K562 treated with DMSO at 1 percent for 48 hours (cell line): ENCODE results near the gene NOC2L. TPM values are rescaled to one million over a fixed set of nuclear protein-coding genes. Genes with fewer than 3 reads are reported as not detected.

Source experiments
- total RNA-seq: library from RNA; unstranded; fragments of 300-600 nt; gene quantifications from 2 replicates; pipeline ENCODE4 v1.2.3, GENCODE V29; 2022; ENCODE audit warnings: low replicate concordance; ENCODE audit errors: extremely low read depth

NOC2L gene
- not detected in 2 replicates for total RNA-seq

DNA sequence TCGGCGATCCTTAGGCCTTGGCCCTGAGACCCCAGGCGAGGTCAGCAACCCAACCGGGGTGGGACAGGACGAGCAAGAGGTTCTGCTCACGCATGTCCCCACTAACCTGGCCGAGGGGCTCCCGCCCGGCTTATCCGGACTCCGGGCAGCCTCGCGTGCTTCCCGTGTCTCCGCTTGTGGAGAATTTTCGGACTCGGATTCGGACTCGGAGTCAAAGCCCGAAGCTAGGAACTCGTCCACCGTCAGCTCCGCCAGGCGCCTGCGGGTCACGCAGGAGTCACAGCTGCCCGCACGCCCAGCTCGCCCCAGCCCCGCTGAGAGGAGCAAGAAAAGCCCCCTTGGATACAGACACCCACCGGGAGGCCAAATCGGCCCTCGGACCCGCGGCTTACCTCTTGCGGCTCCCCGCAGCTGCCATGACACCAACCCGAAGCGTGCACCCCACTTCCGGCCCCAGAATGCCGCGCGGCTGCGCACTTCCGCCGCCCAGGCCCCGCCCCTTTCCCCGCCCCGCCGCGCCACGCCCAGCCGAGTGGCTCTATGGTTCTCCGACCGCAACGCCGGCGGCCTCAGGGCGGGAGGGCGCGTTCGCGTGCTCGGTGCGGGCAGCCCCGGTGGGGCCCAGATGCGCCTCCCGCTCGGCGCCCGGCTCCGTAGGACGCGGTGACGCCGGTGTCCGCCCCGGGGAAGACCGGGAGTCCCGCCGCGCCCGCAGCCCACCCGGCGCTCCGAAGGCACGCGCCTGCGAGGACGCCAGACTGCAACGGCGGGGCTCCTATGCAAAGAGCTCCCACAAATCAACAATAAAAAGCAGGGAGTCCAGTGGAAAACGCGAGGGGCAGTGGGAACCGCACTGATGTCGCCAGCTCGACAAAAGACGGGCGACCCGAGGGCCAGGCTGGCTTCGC lies at the start of gene NOC2L:
TSS of gene NOC2L (minus strand) at position 434 of the 908 bp plus-strand sequence. CDS start at position 418, 16 bp downstream.

DNA sequence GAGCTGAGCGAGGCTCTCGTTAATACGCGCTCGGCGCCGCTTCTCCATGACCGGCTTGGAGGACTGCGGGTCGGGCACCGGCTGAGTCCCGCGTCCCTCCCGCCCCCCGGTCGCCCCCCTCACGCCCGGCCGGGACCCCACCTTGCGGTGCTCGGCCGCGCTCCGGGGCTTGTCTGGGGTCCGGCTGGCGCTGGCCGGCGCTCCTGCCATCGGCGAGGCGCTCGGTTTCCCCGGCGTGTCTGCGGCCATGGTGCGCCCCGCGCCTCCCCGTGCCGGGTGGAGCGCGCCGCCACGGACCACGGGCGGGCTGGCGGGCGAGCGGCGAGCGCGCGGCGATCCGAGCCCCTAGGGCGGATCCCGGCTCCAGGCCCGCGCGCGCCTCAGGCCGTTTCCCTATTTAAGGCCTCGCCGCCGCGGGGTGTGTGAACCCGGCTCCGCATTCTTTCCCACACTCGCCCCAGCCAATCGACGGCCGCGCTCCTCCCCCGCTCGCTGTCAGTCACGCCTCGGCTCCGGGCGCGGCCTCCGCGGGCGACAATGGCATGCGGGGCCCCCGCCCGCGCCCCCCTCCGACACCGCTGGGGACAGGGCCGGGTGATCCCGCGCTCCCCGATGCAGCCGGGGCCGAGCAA lies 40.8 kb upstream of the NOC2L start, which contains the start of gene HES4:
TSS of gene HES4 (minus strand) at position 373 of the 632 bp plus-strand sequence. CDS start at position 249, 124 bp downstream.

DNA sequence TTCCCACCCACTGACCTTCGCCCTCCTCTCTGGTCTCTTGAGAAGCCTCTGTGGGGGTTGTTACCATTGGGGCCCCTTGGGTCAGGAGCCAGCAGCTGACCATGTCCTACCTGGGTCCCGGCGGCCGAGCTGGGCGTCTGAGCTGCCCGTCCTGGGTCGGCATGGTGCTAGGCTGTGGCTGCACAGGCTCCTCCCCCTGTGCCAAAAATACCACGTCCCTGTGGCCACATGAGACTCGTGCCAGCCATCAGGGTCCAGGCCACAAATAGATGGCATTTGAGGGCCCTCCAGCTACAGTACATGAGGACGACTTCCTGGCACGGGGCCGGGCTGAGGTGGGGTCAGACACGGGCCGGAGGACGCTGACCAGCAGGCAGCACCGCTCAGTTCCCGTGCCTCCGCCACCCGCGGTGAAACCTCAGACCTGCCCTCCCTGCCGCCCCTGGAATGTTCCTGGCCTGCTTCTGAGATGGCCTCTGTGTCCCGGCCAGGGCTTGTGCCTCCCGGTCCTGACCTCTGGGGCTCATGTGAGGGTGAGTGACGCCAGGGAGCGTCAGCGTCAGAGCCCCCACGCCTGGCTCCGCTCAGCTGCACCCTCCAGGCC lies 23.0 kb upstream of the NOC2L start, which contains the start of gene PERM1:
TSS of gene PERM1 (minus strand) at position 139 of the 604 bp plus-strand sequence. CDS start 1,064 bp downstream, outside the sequence.

DNA sequence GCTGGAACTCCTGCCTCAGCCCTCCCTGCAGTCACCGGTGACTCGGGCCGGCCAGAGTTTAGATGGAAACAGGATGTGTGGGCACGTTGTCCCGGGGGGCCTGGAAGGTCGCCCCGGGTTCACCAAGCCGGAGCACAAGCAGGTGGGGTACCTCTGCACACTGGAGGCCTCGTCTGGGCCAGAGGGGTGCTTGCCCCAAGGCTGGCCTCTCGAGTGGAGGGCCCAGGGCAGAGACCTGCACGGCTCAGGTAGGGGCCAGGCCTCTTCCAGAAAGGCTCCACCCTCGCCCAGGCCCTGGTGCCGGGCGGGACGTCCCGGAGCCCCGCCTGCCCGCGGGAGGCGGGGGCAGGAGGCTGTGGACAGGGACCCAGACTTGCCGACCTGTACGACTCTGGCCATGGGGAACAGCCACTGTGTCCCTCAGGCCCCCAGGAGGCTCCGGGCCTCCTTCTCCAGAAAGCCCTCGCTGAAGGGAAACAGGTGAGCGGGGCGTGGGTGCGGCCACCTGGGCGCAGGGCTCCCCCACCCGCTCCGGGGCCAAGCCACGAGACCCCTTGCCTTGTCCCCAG lies 7.2 kb upstream of the NOC2L start, which contains the start of gene PLEKHN1:
TSS of gene PLEKHN1 (plus strand) at position 348 of the 569 bp plus-strand sequence. CDS start at position 398, 50 bp downstream.

DNA sequence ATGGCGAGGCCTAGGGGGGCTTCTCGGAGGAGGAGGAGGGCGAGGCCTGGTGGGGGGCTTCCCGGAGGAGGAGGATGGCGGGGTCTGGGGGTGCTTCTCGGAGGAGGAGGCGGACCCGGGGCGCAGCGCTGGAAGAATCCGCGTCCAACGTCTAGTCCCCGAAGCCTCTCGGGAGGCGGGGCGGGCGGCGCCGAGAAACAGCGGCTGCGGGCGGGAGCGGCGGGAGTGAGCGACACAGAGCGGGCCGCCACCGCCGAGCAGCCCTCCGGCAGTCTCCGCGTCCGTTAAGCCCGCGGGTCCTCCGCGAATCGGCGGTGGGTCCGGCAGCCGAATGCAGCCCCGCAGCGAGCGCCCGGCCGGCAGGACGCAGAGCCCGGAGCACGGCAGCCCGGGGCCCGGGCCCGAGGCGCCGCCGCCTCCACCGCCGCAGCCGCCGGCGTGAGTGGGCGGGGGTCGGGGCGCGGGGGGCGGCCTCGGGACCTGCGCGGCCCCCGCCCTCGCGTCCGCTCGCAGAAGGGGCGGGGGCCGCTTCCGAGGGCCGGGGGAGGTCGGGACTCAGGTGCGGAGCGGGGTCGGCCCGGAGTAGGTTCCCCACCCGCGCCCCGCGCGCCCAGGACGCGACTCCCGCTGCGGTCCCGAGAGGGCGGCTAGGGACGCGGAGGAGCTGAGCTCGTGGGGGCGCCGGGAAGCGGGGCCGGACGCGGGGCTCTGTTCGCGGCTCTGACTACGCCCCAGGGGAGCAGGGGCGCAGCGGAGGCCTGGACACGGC lies 1.5 kb upstream of the NOC2L start, which contains the start of gene KLHL17:
TSS of gene KLHL17 (plus strand) at position 222 of the 769 bp plus-strand sequence. CDS start at position 332, 110 bp downstream.

DNA sequence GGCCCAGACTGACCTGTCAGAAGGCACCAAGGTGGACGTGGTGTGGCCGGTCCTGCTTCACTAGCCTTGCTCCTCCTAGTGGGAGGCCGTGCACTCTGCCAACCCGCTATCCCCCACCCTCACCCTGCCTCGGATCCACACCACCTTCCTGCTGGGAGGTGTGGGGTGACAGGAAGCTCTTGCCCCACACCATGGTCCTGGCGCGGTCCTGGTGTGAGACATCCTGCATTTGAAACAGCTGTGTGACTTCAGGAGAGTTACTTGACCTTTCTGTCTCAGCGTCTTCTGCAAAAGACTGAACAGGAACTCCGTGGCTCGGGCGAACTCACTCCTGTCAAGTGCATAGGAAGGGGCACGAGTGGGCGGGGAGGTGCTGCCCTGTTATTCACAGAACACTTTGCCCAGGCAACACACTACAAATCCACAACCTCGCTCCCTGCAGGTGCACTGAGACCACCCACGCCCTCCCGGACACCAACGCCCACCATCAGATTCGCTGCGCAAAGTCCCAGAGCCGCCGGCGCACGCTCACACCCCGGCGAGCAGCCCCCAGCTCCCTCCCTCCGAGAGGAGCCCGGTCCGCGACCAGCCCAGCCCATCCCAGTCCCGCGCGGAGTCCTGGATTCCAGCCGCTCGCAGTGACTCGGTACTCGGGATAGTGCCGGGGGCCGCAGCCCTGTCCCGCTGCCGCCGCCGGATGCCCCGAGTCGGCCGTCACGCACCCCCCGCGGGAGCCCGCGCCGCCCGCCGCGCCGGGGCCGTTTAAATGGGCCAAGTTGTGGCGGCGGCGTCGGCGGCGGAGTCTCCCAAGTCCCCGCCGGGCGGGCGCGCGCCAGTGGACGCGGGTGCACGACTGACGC lies 35.7 kb downstream of the NOC2L start, which contains the start of gene SAMD11:
TSS of gene SAMD11 (plus strand) at position 793 of the 860 bp plus-strand sequence. CDS start 509 bp downstream, outside the sequence.

Other genes with a start within 250 kb of the NOC2L start
- not detected in 2 replicates for gene SAMD11, start 35.3 kb downstream of the NOC2L start, total RNA-seq
- gene KLHL17, start 1.3 kb upstream of the NOC2L start, total RNA-seq = not detected in 2 replicates
- gene PLEKHN1, start 7.2 kb upstream of the NOC2L start, total RNA-seq = not detected in 2 replicates
- gene PERM1, start 22.8 kb upstream of the NOC2L start, total RNA-seq = not detected in 2 replicates
- gene HES4, start 40.8 kb upstream of the NOC2L start, total RNA-seq = not detected in 2 replicates
- not detected in 2 replicates for gene ISG15, start 54.2 kb upstream of the NOC2L start, total RNA-seq
- 106 TPM in 1 of 2 replicates, not detected in the other for gene AGRN, start 60.9 kb upstream of the NOC2L start, total RNA-seq
- not detected in 2 replicates for gene RNF223, start 115.0 kb upstream of the NOC2L start, total RNA-seq
- gene C1orf159, start 156.8 kb upstream of the NOC2L start, total RNA-seq = not detected in 2 replicates
- not detected in 2 replicates for gene TTLL10, start 214.6 kb upstream of the NOC2L start, total RNA-seq
- gene TNFRSF18, start 247.3 kb upstream of the NOC2L start, total RNA-seq = not detected in 2 replicates